GM23338 (cell line): ENCODE data around the gene PTPN12. TPM values are rescaled to one million over a fixed set of nuclear protein-coding genes. Genes with fewer than 3 reads are reported as not detected.

Experiments
- ATAC-seq: fragments of 200-7000 bp; cut with Tn5 transposase; 3 replicates; pipeline ENCODE4 v1.9.1; 2020
- DNase-seq: peaks from one replicate; pipeline ENCODE4 v3.0.0-alpha.2; 2015; ENCODE audit warnings: low spot score
- H2AFZ ChIP-seq: fragments of 200-600 bp; sonication (generic); 2 replicates; pipeline ENCODE4 v1.8.0; 2016; ENCODE audit warnings: antibody characterized with exemption, mild to moderate bottlenecking, moderate library complexity
- H3F3A ChIP-seq: fragments of 200-600 bp; sonication (generic); replicated peaks from 2 replicates; pipeline ENCODE4 v1.8.0; 2017; ENCODE audit warnings: antibody characterized with exemption, mixed run types, low read depth
- H3K27ac ChIP-seq: fragments of 200-600 bp; sonication (generic); 2 replicates; pipeline ENCODE4 v1.6.1; 2016; ENCODE audit warnings: low read depth
- H3K27me3 ChIP-seq: fragments of 200-600 bp; sonication (generic); 2 replicates; pipeline ENCODE4 v1.8.0; 2016; ENCODE audit warnings: mild to moderate bottlenecking, mixed run types, moderate library complexity; ENCODE audit not compliant: insufficient read depth
- H3K36me3 ChIP-seq: fragments of 200-600 bp; sonication (generic); 2 replicates; pipeline ENCODE4 v1.8.0; 2016; ENCODE audit warnings: mild to moderate bottlenecking; ENCODE audit not compliant: insufficient read depth
- H3K4me1 ChIP-seq: fragments of 200-600 bp; sonication (generic); 2 replicates; pipeline ENCODE4 v1.8.0; 2016; ENCODE audit warnings: mild to moderate bottlenecking, moderate library complexity; ENCODE audit not compliant: insufficient read depth
- H3K4me2 ChIP-seq: fragments of 200-600 bp; sonication (generic); 2 replicates; pipeline ENCODE4 v1.7.1; 2017; ENCODE audit warnings: mixed run types
- H3K4me3 ChIP-seq: fragments of 200-600 bp; sonication (generic); 2 replicates; pipeline ENCODE4 v1.6.1; 2016; ENCODE audit warnings: mixed run types
- H3K79me2 ChIP-seq: fragments of 200-600 bp; sonication (generic); replicated peaks from 2 replicates; pipeline ENCODE4 v1.8.0; 2017; ENCODE audit warnings: mild to moderate bottlenecking; ENCODE audit not compliant: insufficient read depth
- H3K9me2 ChIP-seq: fragments of 200-600 bp; sonication (generic); 2 replicates; pipeline ENCODE4 v1.8.0; 2017; ENCODE audit not compliant: insufficient read depth
- H4K20me1 ChIP-seq: fragments of 200-600 bp; sonication (generic); replicated peaks from 2 replicates; pipeline ENCODE4 v1.8.0; 2017; ENCODE audit warnings: mild to moderate bottlenecking; ENCODE audit not compliant: insufficient read depth
- H3K27ac Mint-ChIP-seq: 2 replicates; pipeline ENCODE4 v1.8.0; 2020; ENCODE audit warnings: inconsistent platforms, mild to moderate bottlenecking, moderate library complexity, mixed read lengths
- H3K27me3 Mint-ChIP-seq: 3 replicates; pipeline ENCODE4 v1.8.0; 2022; ENCODE audit warnings: low read depth, mild to moderate bottlenecking, moderate library complexity, mixed read lengths, inconsistent platforms; ENCODE audit not compliant: insufficient read depth, poor library complexity
- H3K36me3 Mint-ChIP-seq: 3 replicates; pipeline ENCODE4 v1.8.0; 2021; ENCODE audit warnings: low read depth, mild to moderate bottlenecking, inconsistent platforms, moderate library complexity, mixed read lengths
- H3K4me1 Mint-ChIP-seq: 3 replicates; pipeline ENCODE4 v1.8.0; 2020; ENCODE audit warnings: mild to moderate bottlenecking, inconsistent platforms, mixed read lengths
- H3K4me3 Mint-ChIP-seq: 3 replicates; pipeline ENCODE4 v1.8.0; 2021; ENCODE audit warnings: moderate library complexity, mild to moderate bottlenecking, inconsistent platforms, mixed read lengths
- H3K9me3 Mint-ChIP-seq: 3 replicates; pipeline ENCODE4 v1.8.0; 2020; ENCODE audit warnings: moderate library complexity, mild to moderate bottlenecking, inconsistent platforms, mixed read lengths
- CREB1 ChIP-seq: fragments of 250-450 bp; sonication (Bioruptor Pico); IDR thresholded peaks from 2 replicates; pipeline ENCODE4 v1.5.0; 2020; ENCODE audit warnings: low read depth, mild to moderate bottlenecking, moderate library complexity
- EZH2 ChIP-seq: fragments of 200-600 bp; sonication (generic); IDR thresholded peaks from one replicate; pipeline ENCODE4 v1.8.0; 2017; ENCODE audit warnings: antibody characterized with exemption, mild to moderate bottlenecking, low read depth; ENCODE audit not compliant: unreplicated experiment
- EZH2phosphoT487 ChIP-seq: fragments of 200-600 bp; sonication (generic); IDR thresholded peaks from one replicate; pipeline ENCODE4 v1.8.1; 2018; ENCODE audit warnings: antibody characterized with exemption; ENCODE audit not compliant: unreplicated experiment
- JUNB ChIP-seq: IDR thresholded peaks from one replicate; pipeline ENCODE4 v1.6.1; 2016; ENCODE audit warnings: antibody characterized with exemption; ENCODE audit not compliant: unreplicated experiment
- NANOG ChIP-seq: IDR thresholded peaks from 2 replicates; pipeline ENCODE4 v1.6.1; 2016; ENCODE audit warnings: antibody characterized with exemption, borderline replicate concordance
- STAT1 ChIP-seq: IDR thresholded peaks from one replicate; pipeline ENCODE4 v1.6.1; 2016; ENCODE audit warnings: antibody characterized with exemption; ENCODE audit not compliant: unreplicated experiment
- ZNF114 ChIP-seq: fragments of 250-450 bp; sonication (Bioruptor Pico); IDR thresholded peaks from 2 replicates; pipeline ENCODE4 v1.5.0; 2020; ENCODE audit warnings: mild to moderate bottlenecking, moderate library complexity
- ZNF331 ChIP-seq: fragments of 250-450 bp; sonication (Bioruptor Pico); IDR thresholded peaks from 2 replicates; pipeline ENCODE4 v1.5.0; 2020; ENCODE audit warnings: low read depth, mild to moderate bottlenecking, moderate library complexity
- ZNF462 ChIP-seq: fragments of 250-450 bp; sonication (Bioruptor Pico); IDR thresholded peaks from 2 replicates; pipeline ENCODE4 v1.5.0; 2020; ENCODE audit warnings: mild to moderate bottlenecking, moderate library complexity
- polyA plus RNA-seq: library from polyadenylated mRNA; unstranded; fragments of >200 nt; fragmentation: Nextera tagmentation; extraction: Ambion mirVana; gene quantifications from 2 replicates; pipeline ENCODE4 v1.2.1, GENCODE V29; 2016
- total RNA-seq: library from RNA; depleted of rRNA; stranded (reverse); fragments of >200 nt; shearing (Covaris generic); gene quantifications from 2 replicates; pipeline ENCODE4 v1.2.3, GENCODE V29; 2014
- TF ChIP-seq, protein P1 (sequence below): IDR thresholded peaks from one replicate; pipeline ENCODE4 v1.6.1; 2018; ENCODE audit warnings: antibody characterized with exemption; ENCODE audit not compliant: unreplicated experiment
- TF ChIP-seq, protein P2 (sequence below): IDR thresholded peaks from 2 replicates; pipeline ENCODE4 v1.6.1; 2016; ENCODE audit warnings: antibody characterized with exemption

Gene PTPN12
- total and polyA plus RNA-seq, 2 experiments from 2014 or later: 58.8 to 187 TPM

DNA sequence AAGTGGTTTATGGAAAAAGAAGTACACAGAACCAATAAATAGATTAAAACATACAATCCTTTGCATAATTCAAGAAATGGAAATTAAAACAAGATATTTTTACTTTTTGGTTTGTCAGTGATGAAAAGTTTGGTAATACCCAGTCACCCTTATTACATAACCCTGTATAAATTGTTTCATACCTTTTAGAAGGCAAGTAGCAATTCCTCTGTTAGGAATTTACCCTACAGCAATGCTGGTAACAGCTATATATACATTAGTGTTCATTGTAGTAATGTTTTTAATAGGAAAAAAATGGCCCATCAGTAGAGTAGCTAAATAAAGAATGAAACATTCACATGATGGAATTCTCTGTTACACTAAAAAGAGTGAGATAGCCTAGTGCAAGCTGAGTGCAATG lies 42.7 kb downstream of the PTPN12 start:
- Histone ChIP-seq H4K20me1 (peaks cover 31% of the 10 kb centered on the region; the same call in 1 of the 2 replicates), H2AFZ (no peak overlapping the region), H3K4me1 (no peaks in the 10 kb centered on the region), H3K36me3 (peaks cover 7% of the 10 kb centered on the region; the same call in 1 of the 2 replicates), H3K4me2 (no peak overlapping the region), H3K9me2 (no peaks in the 10 kb centered on the region), H3K79me2 (peaks cover 51% of the 10 kb centered on the region), H3K27me3 (no peaks in the 10 kb centered on the region), H3K4me3 (no peak overlapping the region), H3F3A (no peaks in the 10 kb centered on the region), H3K27ac (no peak overlapping the region)
- Mint-ChIP-seq H3K4me1 (no peaks in the 10 kb centered on the region), H3K9me3 (no peaks in the 10 kb centered on the region), H3K27ac (no peak overlapping the region), H3K4me3 (no peak overlapping the region), H3K27me3 (no peaks in the 10 kb centered on the region), H3K36me3 (peaks cover 19% of the 10 kb centered on the region; the same call in 2 of the 3 replicates)
- TF ChIP-seq CREB1 (no peak), JUNB (no peak)
- DNase-seq: no peak
- ATAC-seq: no peak

- no peaks in the 10 kb centered on the region for H3K9me3 Mint-ChIP-seq
- Histone ChIP-seq H2AFZ (no peak overlapping the region), H3K79me2 (peaks cover 44% of the 10 kb centered on the region), H3K36me3 (peaks cover 13% of the 10 kb centered on the region; the same call in 1 of the 2 replicates), H3F3A (no peaks in the 10 kb centered on the region), H3K4me1 (no peaks in the 10 kb centered on the region), H3K27me3 (no peaks in the 10 kb centered on the region), H3K4me3 (no peak overlapping the region), H3K27ac (no peak overlapping the region), H3K9me2 (no peaks in the 10 kb centered on the region), H3K4me2 (no peak overlapping the region), H4K20me1 (peaks cover 29% of the 10 kb centered on the region; the same call in 1 of the 2 replicates)
- ATAC-seq (no peak), DNase-seq (no peak)
- H3K27ac Mint-ChIP-seq: peak overlapping the region; percentile 43; the same call in 1 of the 2 replicates
- peaks cover 15% of the 10 kb centered on the region; the same call in 2 of the 3 replicates for H3K36me3 Mint-ChIP-seq
- TF ChIP-seq, protein P1, sequence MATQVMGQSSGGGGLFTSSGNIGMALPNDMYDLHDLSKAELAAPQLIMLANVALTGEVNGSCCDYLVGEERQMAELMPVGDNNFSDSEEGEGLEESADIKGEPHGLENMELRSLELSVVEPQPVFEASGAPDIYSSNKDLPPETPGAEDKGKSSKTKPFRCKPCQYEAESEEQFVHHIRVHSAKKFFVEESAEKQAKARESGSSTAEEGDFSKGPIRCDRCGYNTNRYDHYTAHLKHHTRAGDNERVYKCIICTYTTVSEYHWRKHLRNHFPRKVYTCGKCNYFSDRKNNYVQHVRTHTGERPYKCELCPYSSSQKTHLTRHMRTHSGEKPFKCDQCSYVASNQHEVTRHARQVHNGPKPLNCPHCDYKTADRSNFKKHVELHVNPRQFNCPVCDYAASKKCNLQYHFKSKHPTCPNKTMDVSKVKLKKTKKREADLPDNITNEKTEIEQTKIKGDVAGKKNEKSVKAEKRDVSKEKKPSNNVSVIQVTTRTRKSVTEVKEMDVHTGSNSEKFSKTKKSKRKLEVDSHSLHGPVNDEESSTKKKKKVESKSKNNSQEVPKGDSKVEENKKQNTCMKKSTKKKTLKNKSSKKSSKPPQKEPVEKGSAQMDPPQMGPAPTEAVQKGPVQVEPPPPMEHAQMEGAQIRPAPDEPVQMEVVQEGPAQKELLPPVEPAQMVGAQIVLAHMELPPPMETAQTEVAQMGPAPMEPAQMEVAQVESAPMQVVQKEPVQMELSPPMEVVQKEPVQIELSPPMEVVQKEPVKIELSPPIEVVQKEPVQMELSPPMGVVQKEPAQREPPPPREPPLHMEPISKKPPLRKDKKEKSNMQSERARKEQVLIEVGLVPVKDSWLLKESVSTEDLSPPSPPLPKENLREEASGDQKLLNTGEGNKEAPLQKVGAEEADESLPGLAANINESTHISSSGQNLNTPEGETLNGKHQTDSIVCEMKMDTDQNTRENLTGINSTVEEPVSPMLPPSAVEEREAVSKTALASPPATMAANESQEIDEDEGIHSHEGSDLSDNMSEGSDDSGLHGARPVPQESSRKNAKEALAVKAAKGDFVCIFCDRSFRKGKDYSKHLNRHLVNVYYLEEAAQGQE: no peak
- no peak for TF ChIP-seq EZH2
- TF ChIP-seq STAT1: no peak
- TF ChIP-seq NANOG: no peak
- no peak for TF ChIP-seq ZNF114 (CRISPR knock-in tag)
- no peak for TF ChIP-seq JUNB
- TF ChIP-seq ZNF462: no peak
- TF ChIP-seq EZH2phosphoT487: no peak
- TF ChIP-seq ZNF331: no peak
- TF ChIP-seq, protein P2, sequence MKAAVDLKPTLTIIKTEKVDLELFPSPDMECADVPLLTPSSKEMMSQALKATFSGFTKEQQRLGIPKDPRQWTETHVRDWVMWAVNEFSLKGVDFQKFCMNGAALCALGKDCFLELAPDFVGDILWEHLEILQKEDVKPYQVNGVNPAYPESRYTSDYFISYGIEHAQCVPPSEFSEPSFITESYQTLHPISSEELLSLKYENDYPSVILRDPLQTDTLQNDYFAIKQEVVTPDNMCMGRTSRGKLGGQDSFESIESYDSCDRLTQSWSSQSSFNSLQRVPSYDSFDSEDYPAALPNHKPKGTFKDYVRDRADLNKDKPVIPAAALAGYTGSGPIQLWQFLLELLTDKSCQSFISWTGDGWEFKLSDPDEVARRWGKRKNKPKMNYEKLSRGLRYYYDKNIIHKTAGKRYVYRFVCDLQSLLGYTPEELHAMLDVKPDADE: no peak
- no peaks in the 10 kb centered on the region for H3K27me3 Mint-ChIP-seq
- H3K4me3 Mint-ChIP-seq: no peak overlapping the region
- no peaks in the 10 kb centered on the region for H3K4me1 Mint-ChIP-seq
Measured at GRCh38 chr7:77580762-77581350, 43.8 kb downstream of the PTPN12 start.
